Measurements from ENCODE around the gene DMWD. TPM values are rescaled to one million over a fixed set of nuclear protein-coding genes. Genes with fewer than 3 reads are reported as not detected.

The DMWD gene
- total RNA-seq, 1 donor: 53.5 TPM

GRCh38 chr19:45822716-45823115 lies 30.1 kb upstream of the DMWD start:
- DNase-seq (ENCODE audit: low read depth): no peak
- H3K4me3 ChIP-seq (ENCODE audit: low read depth, low read length): no peak overlapping the region
- TF ChIP-seq CTCF (IDR thresholded peaks at IDR 0.05; ENCODE audit: insufficient read depth, low read depth, low read length): no peak

- TF ChIP-seq CTCF (IDR thresholded peaks at IDR 0.05; ENCODE audit: insufficient read depth, low read depth, low read length): no peak
- DNase-seq (ENCODE audit: low read depth): no peak
- H3K4me3 ChIP-seq (ENCODE audit: low read depth, low read length): no peak overlapping the region
Measured at GRCh38 chr19:45821570-45821969, 28.9 kb upstream of the DMWD start.

GRCh38 chr19:45821103-45821521 lies 28.5 kb upstream of the DMWD start:
- no peak for DNase-seq (ENCODE audit: low read depth)
- no peak overlapping the region for H3K4me3 ChIP-seq (ENCODE audit: low read depth, low read length)
- no peak for TF ChIP-seq CTCF (IDR thresholded peaks at IDR 0.05; ENCODE audit: insufficient read depth, low read depth, low read length)

GRCh38 chr19:45820413-45821102 lies 27.9 kb upstream of the DMWD start:
- TF ChIP-seq CTCF (IDR thresholded peaks at IDR 0.05; ENCODE audit: insufficient read depth, low read depth, low read length): no peak
- no peak overlapping the region for H3K4me3 ChIP-seq (ENCODE audit: low read depth, low read length)
- DNase-seq (ENCODE audit: low read depth): no peak

GRCh38 chr19:45819769-45820168 lies 27.1 kb upstream of the DMWD start:
- no peak overlapping the region for H3K4me3 ChIP-seq (ENCODE audit: low read depth, low read length)
- no peak for TF ChIP-seq CTCF (IDR thresholded peaks at IDR 0.05; ENCODE audit: insufficient read depth, low read depth, low read length)
- DNase-seq (ENCODE audit: low read depth): no peak

GRCh38 chr19:45817725-45818301 lies 25.2 kb upstream of the DMWD start:
- no peak for TF ChIP-seq CTCF (IDR thresholded peaks at IDR 0.05; ENCODE audit: insufficient read depth, low read depth, low read length)
- no peak for DNase-seq (ENCODE audit: low read depth)
- H3K4me3 ChIP-seq (ENCODE audit: low read depth, low read length): no peak overlapping the region
